Neural progenitor cell (in vitro differentiated cells): Measurements from ENCODE around the gene DLK1.

Experiments used
- CTCF ChIP-seq: fragments of 200-600 bp; sonication (generic); IDR thresholded peaks from 2 replicates; pipeline ENCODE4 v1.5.1; 2017; ENCODE audit warnings: antibody characterized with exemption, mild to moderate bottlenecking
- EZH2phosphoT487 ChIP-seq: fragments of 200-600 bp; sonication (generic); IDR thresholded peaks from 2 replicates; pipeline ENCODE4 v1.6.1; 2017; ENCODE audit warnings: antibody characterized with exemption

DNA sequence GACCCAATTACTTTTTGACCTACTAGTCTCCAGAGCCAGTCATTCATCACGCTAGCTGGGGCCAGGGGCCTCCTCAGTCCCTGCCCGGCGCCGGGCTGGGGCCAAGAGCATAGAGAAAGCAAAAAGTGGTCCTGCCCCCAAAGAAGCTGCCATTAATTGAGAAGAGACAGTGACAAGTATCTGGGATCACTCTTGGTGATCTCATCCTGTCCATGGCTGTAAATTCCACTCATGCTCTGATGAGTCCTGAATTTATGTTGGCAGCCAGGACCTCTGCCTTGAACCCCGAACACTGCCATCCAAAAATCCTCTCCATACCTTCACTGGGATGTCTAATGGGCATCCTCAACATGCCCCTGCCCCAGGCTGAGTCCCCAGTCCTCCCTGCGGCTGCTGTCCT is 34.4 kb upstream of the DLK1 start:
- TF ChIP-seq CTCF (no peak), EZH2phosphoT487 (no peak)
